ENCODE data around the gene GIMAP8. TPM values are rescaled to one million over a fixed set of nuclear protein-coding genes. Genes with fewer than 3 reads are reported as not detected.
A peak's percentile ranks its signal among the peaks of the same experiment; 100 is the strongest.

GIMAP8 gene
- total RNA-seq, 1 donor from 2014 or later, result under 0.01 TPM

DNA sequence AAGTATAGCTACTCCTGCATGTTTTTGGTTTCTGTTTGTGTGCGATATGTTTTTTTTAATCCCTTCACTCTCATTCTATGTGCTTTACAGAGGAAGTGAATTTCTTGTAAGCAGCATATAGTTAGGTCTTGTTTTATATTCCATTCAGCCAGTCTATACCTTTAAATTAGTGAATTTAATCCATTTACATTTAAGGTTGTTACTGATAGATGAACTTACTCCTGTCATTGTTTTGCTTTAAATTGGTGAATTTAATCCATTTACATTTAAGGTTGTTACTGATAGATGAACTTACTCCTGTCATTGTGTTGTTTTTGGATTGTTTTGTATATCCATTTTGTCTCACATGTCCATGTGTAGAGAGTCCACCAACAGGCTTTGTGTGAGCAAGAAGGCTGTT lies 11.1 kb downstream of the GIMAP8 start:
- no peaks in the 10 kb centered on the region for H3K36me3 ChIP-seq (ENCODE audit: control insufficient read depth, insufficient read depth, low read length)
- FAIRE-seq, result no peak
- no peak for TF ChIP-seq CTCF (IDR thresholded peaks at IDR 0.05; ENCODE audit: insufficient read depth, low read length, severe bottlenecking)

DNA sequence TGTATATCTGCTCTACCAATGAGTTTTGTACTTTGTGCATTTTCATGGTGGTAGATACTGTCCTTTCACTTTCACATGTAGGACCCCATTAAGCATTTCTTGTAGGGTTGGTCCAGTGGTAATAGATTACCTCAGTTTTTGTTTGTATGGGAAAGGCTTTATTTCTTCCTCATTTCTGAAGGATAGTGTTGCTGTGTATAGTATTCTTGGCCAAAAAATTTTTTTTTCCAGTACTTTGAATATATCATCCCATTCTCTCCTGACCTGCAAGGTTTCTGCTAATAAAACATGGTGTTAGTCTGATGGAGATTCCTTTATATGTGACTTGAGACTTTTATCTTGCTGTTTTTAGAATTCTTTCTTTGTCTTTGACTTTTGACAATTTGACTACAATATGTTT lies 12.0 kb downstream of the GIMAP8 start:
- Histone ChIP-seq H3K27me3 (ENCODE audit: control insufficient read depth, insufficient read depth, low read length) (no peaks in the 10 kb centered on the region), H3K36me3 (ENCODE audit: control insufficient read depth, insufficient read depth, low read length) (no peaks in the 10 kb centered on the region), H3K4me3 (ENCODE audit: low read depth, low read length) (no peak overlapping the region)
- DNase-seq (ENCODE audit: low read depth) (no peak), FAIRE-seq (no peak)
- TF ChIP-seq CTCF (IDR thresholded peaks at IDR 0.05; ENCODE audit: insufficient read depth, low read length, severe bottlenecking), result no peak

More for the DNA sequence above, 11.1 kb downstream of the GIMAP8 start:
- H3K27me3 ChIP-seq (ENCODE audit: control insufficient read depth, insufficient read depth, low read length), result no peaks in the 10 kb centered on the region
- H3K4me3 ChIP-seq (ENCODE audit: low read depth, low read length), result no peak overlapping the region
- no peak for DNase-seq (ENCODE audit: low read depth)

DNA sequence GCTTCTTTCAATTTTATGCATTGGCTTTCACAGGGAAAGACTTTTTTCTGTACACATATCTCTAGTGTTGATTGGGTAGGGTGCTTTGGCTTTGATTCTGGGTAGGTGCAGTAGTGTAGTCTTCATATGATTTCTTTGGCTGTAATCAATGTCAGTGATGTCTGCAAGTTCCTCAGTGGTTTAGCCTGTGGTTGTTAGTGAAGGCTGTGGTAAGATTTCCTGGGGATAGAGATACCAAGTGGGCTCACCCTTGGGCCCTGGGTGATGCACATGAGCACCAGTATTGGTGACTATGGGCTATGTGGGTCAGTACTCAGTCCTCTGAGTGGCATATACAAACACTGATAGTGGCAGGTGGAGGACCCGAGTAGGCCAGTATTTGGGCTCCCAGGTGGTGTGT lies 13.0 kb downstream of the GIMAP8 start:
- Histone ChIP-seq H3K4me3 (ENCODE audit: low read depth, low read length) (no peak overlapping the region), H3K36me3 (ENCODE audit: control insufficient read depth, insufficient read depth, low read length) (no peaks in the 10 kb centered on the region), H3K27me3 (ENCODE audit: control insufficient read depth, insufficient read depth, low read length) (no peaks in the 10 kb centered on the region)
- FAIRE-seq (no peak), DNase-seq (ENCODE audit: low read depth) (no peak)
- no peak for TF ChIP-seq CTCF (IDR thresholded peaks at IDR 0.05; ENCODE audit: insufficient read depth, low read length, severe bottlenecking)

DNA sequence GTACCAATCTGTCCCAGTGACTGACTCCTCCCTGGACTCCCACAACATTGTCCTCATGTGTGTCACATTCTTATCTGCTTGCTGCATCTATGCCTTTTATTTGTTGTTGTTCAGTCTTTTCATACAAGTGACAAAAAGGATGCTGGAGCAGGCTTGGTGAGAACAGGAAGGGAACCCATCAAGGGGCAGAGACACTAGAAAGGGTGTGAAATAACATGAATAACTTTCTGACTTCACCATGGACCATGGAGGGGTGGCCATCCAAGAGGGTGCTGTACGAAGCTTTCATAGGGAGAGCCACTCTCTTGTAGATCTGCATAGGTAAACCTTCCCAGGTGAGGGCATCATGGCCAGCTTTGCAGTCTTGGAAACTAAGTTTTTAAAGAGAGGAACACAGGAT lies 14.5 kb downstream of the GIMAP8 start:
- FAIRE-seq (peak; percentile 13), DNase-seq (ENCODE audit: low read depth) (no peak)
- no peak for TF ChIP-seq CTCF (IDR thresholded peaks at IDR 0.05; ENCODE audit: insufficient read depth, low read length, severe bottlenecking)
- Histone ChIP-seq H3K36me3 (ENCODE audit: control insufficient read depth, insufficient read depth, low read length) (no peaks in the 10 kb centered on the region), H3K4me3 (ENCODE audit: low read depth, low read length) (no peak overlapping the region), H3K27me3 (ENCODE audit: control insufficient read depth, insufficient read depth, low read length) (no peaks in the 10 kb centered on the region)

GRCh38 chr7:150465414-150465813 lies 15.0 kb downstream of the GIMAP8 start:
- FAIRE-seq (peak; percentile 47), DNase-seq (ENCODE audit: low read depth) (peak; percentile 91)
- no peaks in the 10 kb centered on the region for H3K27me3 ChIP-seq (ENCODE audit: control insufficient read depth, insufficient read depth, low read length)
- TF ChIP-seq CTCF (IDR thresholded peaks at IDR 0.05; ENCODE audit: insufficient read depth, low read length, severe bottlenecking), result no peak
- H3K4me3 ChIP-seq (ENCODE audit: low read depth, low read length), result no peak overlapping the region
- H3K36me3 ChIP-seq (ENCODE audit: control insufficient read depth, insufficient read depth, low read length), result no peaks in the 10 kb centered on the region

- H3K36me3 ChIP-seq (ENCODE audit: control insufficient read depth, insufficient read depth, low read length), result no peaks in the 10 kb centered on the region
- TF ChIP-seq CTCF (IDR thresholded peaks at IDR 0.05; ENCODE audit: insufficient read depth, low read length, severe bottlenecking), result no peak
- DNase-seq (ENCODE audit: low read depth) (peak; percentile 81), FAIRE-seq (no peak)
- H3K4me3 ChIP-seq (ENCODE audit: low read depth, low read length), result no peak overlapping the region
- H3K27me3 ChIP-seq (ENCODE audit: control insufficient read depth, insufficient read depth, low read length), result no peaks in the 10 kb centered on the region
Observed at GRCh38 chr7:150466477-150466876, 16.0 kb downstream of the GIMAP8 start.
